Fibroblast of mammary gland (primary cell): ENCODE results near the gene SORCS1.
A peak's percentile ranks its signal among the peaks of the same experiment; 100 is the strongest.

ENCODE experiments used
- DNase-seq: peaks from one replicate; pipeline ENCODE4 v3.0.0-alpha.2; 2010; ENCODE audit warnings: low read depth
- H3K4me3 ChIP-seq: 2 replicates; pipeline ENCODE4 v1.5.1; 2011; ENCODE audit warnings: low read depth, mild to moderate bottlenecking, low read length, moderate library complexity; ENCODE audit not compliant: control insufficient read depth
- CTCF ChIP-seq: conservative IDR thresholded peaks from 2 replicates; pipeline ENCODE4 v1.5.1; 2011; ENCODE audit warnings: low read depth, low read length, inconsistent platforms; ENCODE audit not compliant: control insufficient read depth, insufficient read depth

SORCS1 gene

GRCh38 chr10:106612381-106612780 is 552.1 kb downstream of the SORCS1 start:
- DNase-seq: no peak
- no peak for TF ChIP-seq CTCF
- no peak overlapping the region for H3K4me3 ChIP-seq

GRCh38 chr10:106609470-106610266 is 554.8 kb downstream of the SORCS1 start:
- peak; percentile 33 for TF ChIP-seq CTCF
- H3K4me3 ChIP-seq: no peak overlapping the region
- DNase-seq: peak; percentile 22

GRCh38 chr10:106608066-106608465 is 556.4 kb downstream of the SORCS1 start:
- no peak overlapping the region for H3K4me3 ChIP-seq
- DNase-seq: peak; percentile 57
- no peak for TF ChIP-seq CTCF

GRCh38 chr10:106595281-106595680 is 569.2 kb downstream of the SORCS1 start:
- DNase-seq: no peak
- no peak for TF ChIP-seq CTCF
- no peak overlapping the region for H3K4me3 ChIP-seq

- TF ChIP-seq CTCF: no peak
- DNase-seq: no peak
- no peak overlapping the region for H3K4me3 ChIP-seq
Measured at GRCh38 chr10:106593876-106594275, 570.6 kb downstream of the SORCS1 start.

GRCh38 chr10:106592396-106592795 is 572.1 kb downstream of the SORCS1 start:
- no peak for TF ChIP-seq CTCF
- no peak overlapping the region for H3K4me3 ChIP-seq
- no peak for DNase-seq
